Activated naive CD8-positive, alpha-beta T cell treated with anti-CD3 and anti-CD28 coated beads, Interleukin-2, amount 50 U/mL, for 24 hours (primary cell): Measurements from ENCODE around the gene NHLRC2.

Source experiments
- ATAC-seq: fragments of 150-1000 bp; cut with Tn5 transposase; one replicate; pipeline ENCODE4 v1.10.0; 2021
- DNase-seq: peaks from one replicate; pipeline ENCODE4 v3.0.0; 2021
- H3K27ac Mint-ChIP-seq: one replicate; pipeline ENCODE4 v1.8.0; 2021; ENCODE audit warnings: mild to moderate bottlenecking, mixed read lengths
- H3K27me3 Mint-ChIP-seq: one replicate; pipeline ENCODE4 v1.8.0; 2021; ENCODE audit warnings: mixed read lengths
- H3K36me3 Mint-ChIP-seq: one replicate; pipeline ENCODE4 v1.8.0; 2021; ENCODE audit warnings: low read depth, mixed read lengths
- H3K4me1 Mint-ChIP-seq: one replicate; pipeline ENCODE4 v1.8.0; 2021; ENCODE audit warnings: mixed read lengths
- H3K4me3 Mint-ChIP-seq: one replicate; pipeline ENCODE4 v1.8.0; 2021; ENCODE audit warnings: mild to moderate bottlenecking, moderate library complexity, mixed read lengths
- H3K9me3 Mint-ChIP-seq: one replicate; pipeline ENCODE4 v1.8.0; 2021; ENCODE audit warnings: mixed read lengths

The NHLRC2 gene

DNA sequence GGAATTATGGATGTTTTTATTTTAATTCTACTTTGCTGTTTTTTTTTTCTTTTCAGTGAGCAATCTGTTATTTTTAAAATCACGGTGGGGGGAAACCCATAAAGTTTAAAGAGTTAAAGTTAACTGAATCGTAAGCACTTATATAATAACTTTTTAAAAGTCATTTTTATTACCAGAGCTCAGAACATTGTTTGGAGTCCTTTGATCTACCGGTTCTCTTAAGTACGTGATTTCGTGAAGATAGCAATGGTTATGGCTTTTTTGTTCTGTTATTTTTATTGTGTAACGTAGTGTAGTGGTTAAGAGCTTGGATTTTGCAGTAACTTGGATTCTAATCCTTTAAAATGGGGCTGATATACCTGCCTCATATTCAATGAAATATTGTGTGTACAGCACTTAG, 57.4 kb downstream of the NHLRC2 start:
- Mint-ChIP-seq H3K4me3 (no peak overlapping the region), H3K36me3 (peaks cover 13% of the 10 kb centered on the region), H3K27ac (no peak overlapping the region), H3K27me3 (no peaks in the 10 kb centered on the region), H3K4me1 (no peaks in the 10 kb centered on the region), H3K9me3 (no peaks in the 10 kb centered on the region)
- DNase-seq (no peak), ATAC-seq (no peak)

DNA sequence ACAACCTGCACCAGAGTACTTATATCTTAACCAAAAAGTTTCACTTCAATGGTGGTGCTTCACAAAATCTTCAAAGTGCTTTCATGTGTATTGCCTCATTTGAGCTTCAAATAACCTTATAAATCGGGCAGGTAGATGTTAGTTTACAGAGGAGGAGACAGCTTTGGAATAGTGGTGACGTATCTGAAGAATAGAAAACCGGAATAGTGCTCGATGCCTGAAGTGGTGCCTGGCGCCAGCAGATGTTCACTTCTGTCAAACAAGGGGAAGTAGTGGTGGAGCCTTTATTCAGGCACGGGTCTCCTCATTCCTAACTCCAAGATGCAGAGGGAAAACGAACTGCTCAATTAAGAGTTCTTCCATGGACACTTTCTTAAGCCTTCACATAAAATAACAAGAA, 58.1 kb downstream of the NHLRC2 start:
- ATAC-seq, result no peak
- no peak overlapping the region for H3K4me3 Mint-ChIP-seq
- no peak for DNase-seq

GRCh38 chr10:113914956-113915355, 60.5 kb downstream of the NHLRC2 start:
- Mint-ChIP-seq H3K27ac (no peak overlapping the region), H3K4me3 (no peak overlapping the region), H3K36me3 (peaks cover 16% of the 10 kb centered on the region), H3K4me1 (no peaks in the 10 kb centered on the region), H3K27me3 (no peaks in the 10 kb centered on the region), H3K9me3 (no peaks in the 10 kb centered on the region)
- DNase-seq (no peak), ATAC-seq (no peak)

More for the DNA sequence above, 58.1 kb downstream of the NHLRC2 start:
- Mint-ChIP-seq H3K36me3 (peaks cover 10% of the 10 kb centered on the region), H3K9me3 (no peaks in the 10 kb centered on the region), H3K27me3 (no peaks in the 10 kb centered on the region), H3K4me1 (no peaks in the 10 kb centered on the region), H3K27ac (no peak overlapping the region)

DNA sequence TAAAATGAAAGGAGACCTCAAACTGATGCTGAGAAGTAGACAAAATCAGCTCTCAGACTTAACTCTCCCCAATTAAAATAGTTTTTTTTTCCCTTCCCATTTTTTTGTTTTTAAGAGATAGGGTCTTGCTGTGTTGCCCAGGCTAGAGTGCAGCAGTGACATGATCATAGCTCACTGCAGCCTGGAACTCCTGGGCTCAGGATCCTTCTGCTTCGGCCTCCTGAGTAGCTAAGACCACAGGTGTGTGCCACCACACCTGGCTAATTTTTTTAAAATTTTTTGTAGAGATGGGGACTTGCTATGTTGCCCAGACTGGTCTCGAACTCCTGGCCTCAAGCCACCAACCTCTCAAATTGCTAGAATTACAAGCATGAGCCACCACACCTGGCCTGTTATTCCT, 61.1 kb downstream of the NHLRC2 start:
- Mint-ChIP-seq H3K4me1 (no peaks in the 10 kb centered on the region), H3K4me3 (no peak overlapping the region), H3K9me3 (no peaks in the 10 kb centered on the region), H3K27me3 (no peaks in the 10 kb centered on the region), H3K27ac (no peak overlapping the region), H3K36me3 (peaks cover 16% of the 10 kb centered on the region)
- ATAC-seq (no peak), DNase-seq (no peak)

DNA sequence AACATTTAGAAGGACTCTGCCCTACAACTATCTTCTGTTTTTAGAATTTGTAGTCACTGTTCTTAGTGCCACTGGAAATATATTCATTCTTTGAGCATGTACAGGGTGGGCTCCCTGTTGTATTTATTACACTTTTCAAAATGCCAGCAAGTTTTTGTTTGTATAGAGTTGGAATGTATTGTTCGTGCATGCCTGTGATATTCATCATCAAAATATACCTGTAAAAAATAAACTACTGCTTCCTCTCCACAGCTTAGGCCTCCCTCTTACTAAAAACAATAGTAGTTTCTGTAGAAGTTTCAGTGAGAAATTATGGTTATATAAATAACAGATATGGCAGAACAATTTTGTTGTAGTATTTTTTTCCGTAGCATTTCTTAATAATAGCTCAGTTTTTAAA, 61.6 kb downstream of the NHLRC2 start:
- peaks cover 14% of the 10 kb centered on the region for H3K36me3 Mint-ChIP-seq
- no peak overlapping the region for H3K27ac Mint-ChIP-seq
- ATAC-seq (no peak), DNase-seq (no peak)
- H3K9me3 Mint-ChIP-seq, result no peaks in the 10 kb centered on the region
- H3K4me3 Mint-ChIP-seq, result no peak overlapping the region
- H3K27me3 Mint-ChIP-seq, result no peaks in the 10 kb centered on the region
- H3K4me1 Mint-ChIP-seq, result no peaks in the 10 kb centered on the region

DNA sequence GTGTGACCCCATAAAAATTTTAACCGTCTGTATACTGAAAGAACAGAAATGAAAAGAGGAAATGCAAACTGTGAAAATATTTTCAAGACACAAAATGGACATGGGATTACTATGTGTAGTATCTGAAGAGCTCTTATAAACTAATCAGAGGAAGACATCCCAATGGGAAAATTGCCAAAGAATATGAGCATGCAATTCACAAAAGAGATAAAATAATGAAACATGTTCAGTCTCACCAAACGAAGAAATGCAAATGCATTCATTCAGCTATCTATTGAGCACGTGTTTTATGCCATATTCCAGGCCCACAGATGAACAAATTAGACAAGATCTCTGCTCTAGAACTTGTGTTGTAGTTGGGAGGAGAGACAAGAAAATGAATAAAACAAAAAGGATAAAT, 63.2 kb downstream of the NHLRC2 start:
- Mint-ChIP-seq H3K4me3 (no peak overlapping the region), H3K27me3 (no peaks in the 10 kb centered on the region), H3K9me3 (no peaks in the 10 kb centered on the region), H3K36me3 (peaks cover 11% of the 10 kb centered on the region), H3K4me1 (no peaks in the 10 kb centered on the region), H3K27ac (no peak overlapping the region)
- no peak for DNase-seq
- ATAC-seq, result no peak

DNA sequence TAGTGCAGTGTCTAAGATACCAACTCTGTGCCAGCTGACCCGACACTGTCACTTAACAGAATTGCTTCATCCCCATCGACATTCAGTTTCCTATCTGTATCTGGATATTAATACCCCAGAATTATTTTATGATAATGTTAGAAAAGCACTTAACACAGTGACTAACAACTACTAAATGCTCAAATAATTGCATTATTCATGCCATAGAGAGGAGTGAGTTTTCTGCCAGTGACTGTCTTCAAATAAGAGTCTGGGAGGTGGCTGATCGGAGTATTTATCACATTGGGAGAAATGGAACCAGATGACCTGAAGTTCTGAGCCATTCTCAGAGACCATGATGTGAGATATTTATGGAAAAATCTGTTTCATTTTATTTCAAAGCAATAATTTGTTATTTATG, 65.7 kb downstream of the NHLRC2 start:
- H3K27me3 Mint-ChIP-seq, result no peaks in the 10 kb centered on the region
- no peak for ATAC-seq
- peaks cover 11% of the 10 kb centered on the region for H3K36me3 Mint-ChIP-seq
- peaks cover 7% of the 10 kb centered on the region for H3K9me3 Mint-ChIP-seq
- no peak overlapping the region for H3K4me3 Mint-ChIP-seq
- DNase-seq, result no peak
- H3K4me1 Mint-ChIP-seq, result no peaks in the 10 kb centered on the region
- no peak overlapping the region for H3K27ac Mint-ChIP-seq

GRCh38 chr10:113920875-113921274, 66.4 kb downstream of the NHLRC2 start:
- Mint-ChIP-seq H3K27ac (no peak overlapping the region), H3K36me3 (peaks cover 11% of the 10 kb centered on the region), H3K4me1 (no peaks in the 10 kb centered on the region), H3K27me3 (peaks cover 1% of the 10 kb centered on the region), H3K9me3 (peaks cover 14% of the 10 kb centered on the region), H3K4me3 (no peak overlapping the region)
- no peak for DNase-seq
- ATAC-seq, result no peak

GRCh38 chr10:113921561-113922370, 67.3 kb downstream of the NHLRC2 start:
- Mint-ChIP-seq H3K9me3 (peaks cover 17% of the 10 kb centered on the region), H3K36me3 (peaks cover 11% of the 10 kb centered on the region)
- no peak for ATAC-seq

GRCh38 chr10:113922787-113923570, 68.5 kb downstream of the NHLRC2 start:
- Mint-ChIP-seq H3K9me3 (peaks cover 17% of the 10 kb centered on the region), H3K4me1 (no peaks in the 10 kb centered on the region), H3K27ac (no peak overlapping the region), H3K36me3 (peaks cover 4% of the 10 kb centered on the region), H3K27me3 (peaks cover 8% of the 10 kb centered on the region), H3K4me3 (no peak overlapping the region)
- no peak for DNase-seq
- no peak for ATAC-seq

More at GRCh38 chr10:113921561-113922370, 67.3 kb downstream of the NHLRC2 start:
- Mint-ChIP-seq H3K4me1 (no peaks in the 10 kb centered on the region), H3K27ac (no peak overlapping the region), H3K4me3 (no peak overlapping the region), H3K27me3 (peaks cover 5% of the 10 kb centered on the region)
- DNase-seq, result no peak

DNA sequence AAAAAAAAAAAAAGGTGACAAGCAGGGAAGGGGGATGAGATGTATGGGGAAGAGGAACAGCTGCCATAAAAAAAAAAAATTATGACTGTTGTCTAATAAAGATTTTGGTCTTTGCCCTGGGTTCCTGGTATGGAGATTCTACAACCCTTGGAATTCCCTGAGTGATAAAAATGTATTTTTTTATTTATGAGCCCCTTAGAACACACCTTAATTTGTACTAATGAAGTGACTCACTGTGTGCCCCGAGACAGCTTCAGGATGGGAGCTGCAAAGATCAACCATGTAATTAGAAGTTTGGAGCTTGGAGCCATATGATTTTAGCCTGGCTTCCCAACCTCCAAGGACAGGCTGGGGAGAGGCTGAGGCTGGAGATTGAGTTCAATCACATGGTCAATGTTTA, 69.7 kb downstream of the NHLRC2 start:
- H3K36me3 Mint-ChIP-seq, result peaks cover 1% of the 10 kb centered on the region
- H3K4me1 Mint-ChIP-seq, result no peaks in the 10 kb centered on the region
- peaks cover 17% of the 10 kb centered on the region for H3K9me3 Mint-ChIP-seq
- peaks cover 9% of the 10 kb centered on the region for H3K27me3 Mint-ChIP-seq
- no peak overlapping the region for H3K27ac Mint-ChIP-seq
- ATAC-seq, result no peak
- H3K4me3 Mint-ChIP-seq, result no peak overlapping the region
- no peak for DNase-seq

- Mint-ChIP-seq H3K27ac (no peak overlapping the region), H3K36me3 (peaks cover 1% of the 10 kb centered on the region), H3K27me3 (peaks cover 12% of the 10 kb centered on the region), H3K4me3 (no peak overlapping the region), H3K4me1 (no peaks in the 10 kb centered on the region), H3K9me3 (peaks cover 17% of the 10 kb centered on the region)
- DNase-seq (no peak), ATAC-seq (no peak)
Measured at GRCh38 chr10:113924664-113925063, 70.2 kb downstream of the NHLRC2 start.

- no peaks in the 10 kb centered on the region for H3K4me1 Mint-ChIP-seq
- H3K27me3 Mint-ChIP-seq, result peaks cover 12% of the 10 kb centered on the region
- peaks cover 17% of the 10 kb centered on the region for H3K9me3 Mint-ChIP-seq
- no peak for ATAC-seq
- no peak overlapping the region for H3K27ac Mint-ChIP-seq
- H3K4me3 Mint-ChIP-seq, result no peak overlapping the region
- no peak for DNase-seq
- peaks cover 1% of the 10 kb centered on the region for H3K36me3 Mint-ChIP-seq
Measured at GRCh38 chr10:113927440-113927839, 73.0 kb downstream of the NHLRC2 start.

- Mint-ChIP-seq H3K9me3 (peaks cover 17% of the 10 kb centered on the region), H3K4me3 (no peak overlapping the region), H3K4me1 (no peaks in the 10 kb centered on the region), H3K27ac (no peak overlapping the region), H3K27me3 (peaks cover 16% of the 10 kb centered on the region), H3K36me3 (no peaks in the 10 kb centered on the region)
- DNase-seq (no peak), ATAC-seq (no peak)
Measured at GRCh38 chr10:113928830-113929229, 74.4 kb downstream of the NHLRC2 start.

DNA sequence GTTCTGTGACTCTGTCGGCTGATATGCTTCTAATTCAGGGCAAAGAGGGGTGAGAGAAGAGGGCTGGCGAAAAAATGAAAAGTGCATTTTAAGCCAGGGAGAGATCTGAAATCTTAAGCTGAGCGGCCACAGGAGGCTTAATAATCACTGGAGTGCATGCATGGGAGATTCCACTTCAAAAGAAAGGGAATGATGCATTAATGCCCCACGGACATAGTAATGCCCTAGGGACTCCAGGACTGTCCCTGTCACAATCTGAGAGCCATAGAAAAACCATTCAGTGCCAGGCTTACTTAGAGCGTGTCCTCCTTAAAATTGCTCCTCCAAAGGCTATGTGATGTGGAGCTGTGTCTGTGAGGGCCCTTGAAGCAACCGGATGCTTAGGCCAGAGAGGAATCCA, 75.1 kb downstream of the NHLRC2 start:
- H3K36me3 Mint-ChIP-seq, result no peaks in the 10 kb centered on the region
- H3K27me3 Mint-ChIP-seq, result peaks cover 16% of the 10 kb centered on the region
- no peak overlapping the region for H3K27ac Mint-ChIP-seq
- H3K4me1 Mint-ChIP-seq, result no peaks in the 10 kb centered on the region
- DNase-seq (no peak), ATAC-seq (no peak)
- H3K9me3 Mint-ChIP-seq, result peaks cover 14% of the 10 kb centered on the region
- no peak overlapping the region for H3K4me3 Mint-ChIP-seq
